Measurements from ENCODE around the gene C3AR1.
"Not testable (repeated sequence)": the region's sequence is repeated elsewhere in the genome, so short reads cannot be mapped to it uniquely, and the experiment has no call there.

C3AR1 gene

GRCh38 chr12:8080120-8080519, 14.0 kb upstream of the C3AR1 start:
- H3K4me1 Mint-ChIP-seq (ENCODE audit: low read depth in 2 of 2) = peaks cover 20 to 44% of the 10 kb centered on the region in 2 donors

GRCh38 chr12:8078916-8079315, 12.8 kb upstream of the C3AR1 start:
- H3K4me1 Mint-ChIP-seq (ENCODE audit: low read depth in 2 of 2) = peaks cover 11 to 33% of the 10 kb centered on the region in 2 donors
- H3K4me3 Mint-ChIP-seq = no peak overlapping the region
- no peak for ATAC-seq (replicated peaks)

More at GRCh38 chr12:8080120-8080519, 14.0 kb upstream of the C3AR1 start:
- DNase-seq = no peak
- Mint-ChIP-seq H3K9me3 (no peaks in the 10 kb centered on the region), H3K4me3 (peak overlapping the region in 1 of 2 donors; percentile 97), H3K36me3 (ENCODE audit: insufficient read depth) (peaks cover 16% of the 10 kb centered on the region), H3K27ac (peak overlapping the region; percentile 5 to 99), H3K27me3 (no peaks in the 10 kb centered on the region)
- ATAC-seq (replicated peaks) = no peak

GRCh38 chr12:8078398-8078797, 12.2 kb upstream of the C3AR1 start:
- Mint-ChIP-seq H3K36me3 (ENCODE audit: insufficient read depth) (peaks cover 16% of the 10 kb centered on the region), H3K9me3 (no peaks in the 10 kb centered on the region), H3K27ac (peak overlapping the region; percentile 13 to 99), H3K4me3 (peak overlapping the region in 1 of 2 donors; percentile 8), H3K27me3 (no peaks in the 10 kb centered on the region), H3K4me1 (ENCODE audit: low read depth in 2 of 2) (peaks cover 8 to 28% of the 10 kb centered on the region in 2 donors)
- ATAC-seq (replicated peaks) (peak; percentile 12), DNase-seq (peak; percentile 50 to 51 (median 51))

More at GRCh38 chr12:8078916-8079315, 12.8 kb upstream of the C3AR1 start:
- DNase-seq = no peak
- Mint-ChIP-seq H3K27ac (peak overlapping the region; percentile 13 to 99), H3K9me3 (no peaks in the 10 kb centered on the region), H3K27me3 (no peaks in the 10 kb centered on the region), H3K36me3 (ENCODE audit: insufficient read depth) (peaks cover 16% of the 10 kb centered on the region)

GRCh38 chr12:8077207-8077606, 11.0 kb upstream of the C3AR1 start:
- Mint-ChIP-seq H3K27me3 (no peaks in the 10 kb centered on the region), H3K4me1 (ENCODE audit: low read depth in 2 of 2) (peaks cover 6 to 17% of the 10 kb centered on the region in 2 donors), H3K4me3 (no peak overlapping the region), H3K27ac (peak overlapping the region in 1 of 2 donors; percentile 99), H3K36me3 (ENCODE audit: insufficient read depth) (peaks cover 7% of the 10 kb centered on the region), H3K9me3 (no peaks in the 10 kb centered on the region)
- ATAC-seq (replicated peaks) = no peak
- no peak for DNase-seq

- no peak overlapping the region for H3K4me3 Mint-ChIP-seq
- DNase-seq (no peak), ATAC-seq (replicated peaks) (no peak)
- peaks cover 6 to 16% of the 10 kb centered on the region in 2 donors for H3K4me1 Mint-ChIP-seq (ENCODE audit: low read depth in 2 of 2)
- no peaks in the 10 kb centered on the region for H3K9me3 Mint-ChIP-seq
- no peak overlapping the region for H3K27ac Mint-ChIP-seq
- H3K27me3 Mint-ChIP-seq = no peaks in the 10 kb centered on the region
- peaks cover 2% of the 10 kb centered on the region for H3K36me3 Mint-ChIP-seq (ENCODE audit: insufficient read depth)
Measured at GRCh38 chr12:8076366-8076765, 10.2 kb upstream of the C3AR1 start.

GRCh38 chr12:8075935-8076334, 9.8 kb upstream of the C3AR1 start:
- H3K36me3 Mint-ChIP-seq (ENCODE audit: insufficient read depth) = no peaks in the 10 kb centered on the region
- no peak overlapping the region for H3K4me3 Mint-ChIP-seq
- no peaks in the 10 kb centered on the region for H3K27me3 Mint-ChIP-seq
- no peaks in the 10 kb centered on the region for H3K9me3 Mint-ChIP-seq
- no peak for ATAC-seq (replicated peaks)
- peaks cover 6 to 13% of the 10 kb centered on the region in 2 donors for H3K4me1 Mint-ChIP-seq (ENCODE audit: low read depth in 2 of 2)
- DNase-seq = no peak
- H3K27ac Mint-ChIP-seq = no peak overlapping the region

GRCh38 chr12:8071820-8072219, 5.7 kb upstream of the C3AR1 start:
- not testable (repeated sequence) for ATAC-seq (replicated peaks); H3K27ac Mint-ChIP-seq; H3K4me1 Mint-ChIP-seq (ENCODE audit: low read depth in 2 of 2); H3K36me3 Mint-ChIP-seq (ENCODE audit: insufficient read depth); H3K4me3 Mint-ChIP-seq; H3K9me3 Mint-ChIP-seq; DNase-seq; H3K27me3 Mint-ChIP-seq

GRCh38 chr12:8069582-8069981, 3.4 kb upstream of the C3AR1 start:
- Mint-ChIP-seq H3K27me3 (no peaks in the 10 kb centered on the region), H3K9me3 (no peaks in the 10 kb centered on the region), H3K36me3 (ENCODE audit: insufficient read depth) (peaks cover 2% of the 10 kb centered on the region), H3K27ac (no peak overlapping the region), H3K4me1 (ENCODE audit: low read depth in 2 of 2) (peaks cover 19 to 23% of the 10 kb centered on the region in 2 donors), H3K4me3 (no peak overlapping the region)
- DNase-seq (no peak), ATAC-seq (replicated peaks) (no peak)

GRCh38 chr12:8064131-8064530, 2.0 kb downstream of the C3AR1 start:
- DNase-seq (no peak), ATAC-seq (replicated peaks) (no peak)
- Mint-ChIP-seq H3K9me3 (no peaks in the 10 kb centered on the region), H3K4me1 (ENCODE audit: low read depth in 2 of 2) (peaks cover 22 to 31% of the 10 kb centered on the region in 2 donors), H3K4me3 (peak overlapping the region; percentile 65 to 82), H3K27ac (peak overlapping the region in 1 of 2 donors; percentile 75), H3K36me3 (ENCODE audit: insufficient read depth) (peaks cover 22% of the 10 kb centered on the region), H3K27me3 (no peaks in the 10 kb centered on the region)

- Mint-ChIP-seq H3K4me1 (ENCODE audit: low read depth in 2 of 2) (peaks cover 4 to 10% of the 10 kb centered on the region in 2 donors), H3K27ac (no peak overlapping the region), H3K9me3 (no peaks in the 10 kb centered on the region), H3K27me3 (no peaks in the 10 kb centered on the region), H3K4me3 (no peak overlapping the region), H3K36me3 (ENCODE audit: insufficient read depth) (peaks cover 24% of the 10 kb centered on the region)
- DNase-seq = no peak
- ATAC-seq (replicated peaks) = no peak
Measured at GRCh38 chr12:8058506-8058905, 7.7 kb downstream of the C3AR1 start.

GRCh38 chr12:8057839-8058238, 8.3 kb downstream of the C3AR1 start:
- peak overlapping the region; percentile 1 to 35 for H3K27ac Mint-ChIP-seq
- DNase-seq (no peak), ATAC-seq (replicated peaks) (no peak)
- peaks cover 28% of the 10 kb centered on the region for H3K36me3 Mint-ChIP-seq (ENCODE audit: insufficient read depth)
- no peaks in the 10 kb centered on the region for H3K9me3 Mint-ChIP-seq
- H3K4me3 Mint-ChIP-seq = no peak overlapping the region
- peaks cover 2 to 4% of the 10 kb centered on the region in 2 donors for H3K4me1 Mint-ChIP-seq (ENCODE audit: low read depth in 2 of 2)
- H3K27me3 Mint-ChIP-seq = no peaks in the 10 kb centered on the region

GRCh38 chr12:8057306-8057705, 8.9 kb downstream of the C3AR1 start:
- Mint-ChIP-seq H3K4me1 (ENCODE audit: low read depth in 2 of 2) (peaks cover 2 to 4% of the 10 kb centered on the region in 2 donors), H3K9me3 (no peaks in the 10 kb centered on the region), H3K36me3 (ENCODE audit: insufficient read depth) (peaks cover 30% of the 10 kb centered on the region), H3K4me3 (no peak overlapping the region), H3K27me3 (no peaks in the 10 kb centered on the region), H3K27ac (peak overlapping the region; percentile 1 to 35)
- ATAC-seq (replicated peaks) (no peak), DNase-seq (no peak)

- H3K9me3 Mint-ChIP-seq = no peaks in the 10 kb centered on the region
- ATAC-seq (replicated peaks) (no peak), DNase-seq (no peak)
- peaks cover 41% of the 10 kb centered on the region for H3K36me3 Mint-ChIP-seq (ENCODE audit: insufficient read depth)
- H3K4me1 Mint-ChIP-seq (ENCODE audit: low read depth in 2 of 2) = peaks cover 4% of the 10 kb centered on the region in 2 donors
- H3K27ac Mint-ChIP-seq = no peak overlapping the region
- H3K4me3 Mint-ChIP-seq = no peak overlapping the region
- H3K27me3 Mint-ChIP-seq = no peaks in the 10 kb centered on the region
Measured at GRCh38 chr12:8054816-8055215, 11.3 kb downstream of the C3AR1 start.

GRCh38 chr12:8052679-8053078, 13.5 kb downstream of the C3AR1 start:
- Mint-ChIP-seq H3K4me3 (no peak overlapping the region), H3K4me1 (ENCODE audit: low read depth in 2 of 2) (peaks cover 3 to 4% of the 10 kb centered on the region in 2 donors), H3K9me3 (no peaks in the 10 kb centered on the region), H3K27ac (no peak overlapping the region), H3K27me3 (no peaks in the 10 kb centered on the region), H3K36me3 (ENCODE audit: insufficient read depth) (peaks cover 54% of the 10 kb centered on the region)
- ATAC-seq (replicated peaks) = no peak
- DNase-seq = no peak

Measured in effector memory CD8-positive, alpha-beta T cell (primary cell).